ENCODE results near the gene SIPA1L3. TPM values are rescaled to one million over a fixed set of nuclear protein-coding genes. Genes with fewer than 3 reads are reported as not detected.

SIPA1L3 gene
- total and polyA plus RNA-seq, 2 of the 13 experiments (the other 11 are each of a cell fraction or from before 2014, with no cell fraction given): 5.5 to 7.7 TPM

GRCh38 chr19:38006361-38007045 is 99.5 kb downstream of the SIPA1L3 start (continued):
- TF ChIP-seq, protein P1, sequence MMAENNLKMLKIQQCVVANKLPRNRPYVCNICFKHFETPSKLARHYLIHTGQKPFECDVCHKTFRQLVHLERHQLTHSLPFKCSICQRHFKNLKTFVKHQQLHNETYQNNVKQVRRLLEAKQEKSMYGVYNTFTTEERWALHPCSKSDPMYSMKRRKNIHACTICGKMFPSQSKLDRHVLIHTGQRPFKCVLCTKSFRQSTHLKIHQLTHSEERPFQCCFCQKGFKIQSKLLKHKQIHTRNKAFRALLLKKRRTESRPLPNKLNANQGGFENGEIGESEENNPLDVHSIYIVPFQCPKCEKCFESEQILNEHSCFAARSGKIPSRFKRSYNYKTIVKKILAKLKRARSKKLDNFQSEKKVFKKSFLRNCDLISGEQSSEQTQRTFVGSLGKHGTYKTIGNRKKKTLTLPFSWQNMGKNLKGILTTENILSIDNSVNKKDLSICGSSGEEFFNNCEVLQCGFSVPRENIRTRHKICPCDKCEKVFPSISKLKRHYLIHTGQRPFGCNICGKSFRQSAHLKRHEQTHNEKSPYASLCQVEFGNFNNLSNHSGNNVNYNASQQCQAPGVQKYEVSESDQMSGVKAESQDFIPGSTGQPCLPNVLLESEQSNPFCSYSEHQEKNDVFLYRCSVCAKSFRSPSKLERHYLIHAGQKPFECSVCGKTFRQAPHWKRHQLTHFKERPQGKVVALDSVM (CRISPR knock-in tag; IDR thresholded peaks at IDR 0.05): no peak
- TF ChIP-seq, protein P2, sequence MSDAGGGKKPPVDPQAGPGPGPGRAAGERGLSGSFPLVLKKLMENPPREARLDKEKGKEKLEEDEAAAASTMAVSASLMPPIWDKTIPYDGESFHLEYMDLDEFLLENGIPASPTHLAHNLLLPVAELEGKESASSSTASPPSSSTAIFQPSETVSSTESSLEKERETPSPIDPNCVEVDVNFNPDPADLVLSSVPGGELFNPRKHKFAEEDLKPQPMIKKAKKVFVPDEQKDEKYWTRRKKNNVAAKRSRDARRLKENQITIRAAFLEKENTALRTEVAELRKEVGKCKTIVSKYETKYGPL (CRISPR knock-in tag; IDR thresholded peaks at IDR 0.05): no peak
- TF ChIP-seq NR2F6 (IDR thresholded peaks at IDR 0.05) (no peak; the same call in 1 of the 2 replicates), NR2F6 (CRISPR knock-in tag; IDR thresholded peaks at IDR 0.05) (0 out of 2 replicates have a peak, but pooled peaks have one; percentile 29), ZNF224 (CRISPR knock-in tag; IDR thresholded peaks at IDR 0.05) (no peak), GATAD2A (CRISPR knock-in tag; IDR thresholded peaks at IDR 0.05) (peak; percentile 32; the same call in 1 of the 2 replicates), ZBTB38 (CRISPR knock-in tag; IDR thresholded peaks at IDR 0.05) (peak; percentile 60; the same call in 1 of the 2 replicates), PCBP1 (IDR thresholded peaks at IDR 0.05; ENCODE audit: borderline replicate concordance, low read depth, low read length) (no peak), PRPF4 (IDR thresholded peaks at IDR 0.05; ENCODE audit: low read depth, low read length, poor library complexity, severe bottlenecking) (no peak), MXI1 (IDR thresholded peaks at IDR 0.05; ENCODE audit: borderline replicate concordance, low read depth, low read length) (peak; percentile 43; the same call in 1 of the 3 replicates), ZNF136 (CRISPR knock-in tag; IDR thresholded peaks at IDR 0.05; ENCODE audit: low read depth) (no peak), ZZZ3 (CRISPR knock-in tag; IDR thresholded peaks at IDR 0.05; ENCODE audit: borderline replicate concordance) (peak; percentile 52; the same call in 1 of the 2 replicates), ETV5 (CRISPR knock-in tag; IDR thresholded peaks at IDR 0.05; ENCODE audit: borderline replicate concordance) (no peak), ARID5B (CRISPR knock-in tag; IDR thresholded peaks at IDR 0.05) (peak; percentile 44; the same call in 1 of the 2 replicates), PTBP1 (IDR thresholded peaks at IDR 0.05; ENCODE audit: low read depth, low read length, poor library complexity, severe bottlenecking) (no peak)
- TF ChIP-seq, protein P3, sequence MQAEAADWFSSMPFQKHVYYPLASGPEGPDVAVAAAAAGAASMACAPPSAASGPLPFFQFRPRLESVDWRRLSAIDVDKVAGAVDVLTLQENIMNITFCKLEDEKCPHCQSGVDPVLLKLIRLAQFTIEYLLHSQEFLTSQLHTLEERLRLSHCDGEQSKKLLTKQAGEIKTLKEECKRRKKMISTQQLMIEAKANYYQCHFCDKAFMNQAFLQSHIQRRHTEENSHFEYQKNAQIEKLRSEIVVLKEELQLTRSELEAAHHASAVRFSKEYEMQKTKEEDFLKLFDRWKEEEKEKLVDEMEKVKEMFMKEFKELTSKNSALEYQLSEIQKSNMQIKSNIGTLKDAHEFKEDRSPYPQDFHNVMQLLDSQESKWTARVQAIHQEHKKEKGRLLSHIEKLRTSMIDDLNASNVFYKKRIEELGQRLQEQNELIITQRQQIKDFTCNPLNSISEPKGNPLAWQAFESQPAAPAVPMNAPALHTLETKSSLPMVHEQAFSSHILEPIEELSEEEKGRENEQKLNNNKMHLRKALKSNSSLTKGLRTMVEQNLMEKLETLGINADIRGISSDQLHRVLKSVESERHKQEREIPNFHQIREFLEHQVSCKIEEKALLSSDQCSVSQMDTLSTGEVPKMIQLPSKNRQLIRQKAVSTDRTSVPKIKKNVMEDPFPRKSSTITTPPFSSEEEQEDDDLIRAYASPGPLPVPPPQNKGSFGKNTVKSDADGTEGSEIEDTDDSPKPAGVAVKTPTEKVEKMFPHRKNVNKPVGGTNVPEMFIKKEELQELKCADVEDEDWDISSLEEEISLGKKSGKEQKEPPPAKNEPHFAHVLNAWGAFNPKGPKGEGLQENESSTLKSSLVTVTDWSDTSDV (CRISPR knock-in tag; IDR thresholded peaks at IDR 0.05): no peak
- TF ChIP-seq, protein P4, sequence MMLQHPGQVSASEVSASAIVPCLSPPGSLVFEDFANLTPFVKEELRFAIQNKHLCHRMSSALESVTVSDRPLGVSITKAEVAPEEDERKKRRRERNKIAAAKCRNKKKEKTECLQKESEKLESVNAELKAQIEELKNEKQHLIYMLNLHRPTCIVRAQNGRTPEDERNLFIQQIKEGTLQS (CRISPR knock-in tag; IDR thresholded peaks at IDR 0.05): no peak
